Prostate gland (tissue), 2 donors: ENCODE data around the gene GBX1.

Source experiments
- POLR2A ChIP-seq: fragments of 450-650 bp; IDR thresholded peaks from one replicate; pipeline ENCODE4 v1.6.1; 2016; ENCODE audit warnings: antibody characterized with exemption, mild to moderate bottlenecking
- TF ChIP-seq, protein P1 (sequence below), 4 experiments: fragments of 200-600 bp in 2 of 4; fragments of 450-650 bp in 2 of 4; sonication (generic) in 2 of 4; IDR thresholded peaks; 1 replicate in 3 of 4; 2 replicates in 1 of 4; pipeline ENCODE4 v1.5.1; 2016 to 2019; ENCODE audit warnings: antibody characterized with exemption in 4 of 4, mild to moderate bottlenecking in 2 of 4, moderate library complexity in 2 of 4

DNA sequence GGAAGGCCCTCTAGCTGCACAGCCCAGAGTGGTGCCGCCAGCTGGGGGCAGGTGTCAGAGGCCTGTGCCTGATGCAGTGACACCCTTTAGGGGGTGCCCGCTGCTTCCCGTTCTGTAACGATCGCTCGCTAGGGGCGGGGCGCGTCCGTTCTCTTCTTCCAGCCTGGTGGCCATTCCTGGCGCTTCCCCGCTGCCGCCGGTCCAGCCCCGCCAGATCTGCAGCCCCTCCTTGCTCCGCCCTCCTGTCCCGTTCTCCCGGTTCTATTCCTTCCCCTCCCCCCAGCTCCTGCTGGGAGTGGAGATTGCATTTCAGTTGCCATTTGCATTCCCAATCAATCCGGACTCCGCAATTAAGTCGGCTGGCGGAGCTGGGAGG, 42.0 kb downstream of the GBX1 start:
- TF ChIP-seq, protein P1, sequence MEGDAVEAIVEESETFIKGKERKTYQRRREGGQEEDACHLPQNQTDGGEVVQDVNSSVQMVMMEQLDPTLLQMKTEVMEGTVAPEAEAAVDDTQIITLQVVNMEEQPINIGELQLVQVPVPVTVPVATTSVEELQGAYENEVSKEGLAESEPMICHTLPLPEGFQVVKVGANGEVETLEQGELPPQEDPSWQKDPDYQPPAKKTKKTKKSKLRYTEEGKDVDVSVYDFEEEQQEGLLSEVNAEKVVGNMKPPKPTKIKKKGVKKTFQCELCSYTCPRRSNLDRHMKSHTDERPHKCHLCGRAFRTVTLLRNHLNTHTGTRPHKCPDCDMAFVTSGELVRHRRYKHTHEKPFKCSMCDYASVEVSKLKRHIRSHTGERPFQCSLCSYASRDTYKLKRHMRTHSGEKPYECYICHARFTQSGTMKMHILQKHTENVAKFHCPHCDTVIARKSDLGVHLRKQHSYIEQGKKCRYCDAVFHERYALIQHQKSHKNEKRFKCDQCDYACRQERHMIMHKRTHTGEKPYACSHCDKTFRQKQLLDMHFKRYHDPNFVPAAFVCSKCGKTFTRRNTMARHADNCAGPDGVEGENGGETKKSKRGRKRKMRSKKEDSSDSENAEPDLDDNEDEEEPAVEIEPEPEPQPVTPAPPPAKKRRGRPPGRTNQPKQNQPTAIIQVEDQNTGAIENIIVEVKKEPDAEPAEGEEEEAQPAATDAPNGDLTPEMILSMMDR (IDR thresholded peaks at IDR 0.05) = peak in 3 of 4 experiments; percentile 13 to 38 (median 16)
- TF ChIP-seq POLR2A = no peak
